Measurements from ENCODE around the gene RAET1G. TPM values are rescaled to one million over a fixed set of nuclear protein-coding genes. Genes with fewer than 3 reads are reported as not detected.

The RAET1G gene
- total and polyA plus RNA-seq, 9 of the 15 experiments (the other 6 are each of a cell fraction or from before 2014, with no cell fraction given): 0.11 TPM; not detected in 8

- TF ChIP-seq HEY1 (CRISPR knock-in tag; IDR thresholded peaks at IDR 0.05; ENCODE audit: borderline replicate concordance): no peak
- TF ChIP-seq STAT6 (CRISPR knock-in tag; IDR thresholded peaks at IDR 0.05): no peak
- TF ChIP-seq JUND (IDR thresholded peaks at IDR 0.05; ENCODE audit: borderline replicate concordance, low read depth, low read length): peak; percentile 95
- TF ChIP-seq JUND (tag; IDR thresholded peaks at IDR 0.05; ENCODE audit: borderline replicate concordance, low read depth, low read length): peak; percentile 98
- 0 out of 2 replicates have a peak, but pooled peaks have one; percentile 22 for TF ChIP-seq THRB (CRISPR knock-in tag; conservative IDR thresholded peaks at IDR 0.05)
- TF ChIP-seq YBX1 (IDR thresholded peaks at IDR 0.05): no peak
- TF ChIP-seq ZNF407 (IDR thresholded peaks at IDR 0.05; ENCODE audit: low read depth): no peak
- TF ChIP-seq TRIM24 (IDR thresholded peaks at IDR 0.05): no peak
- TF ChIP-seq SRSF3 (IDR thresholded peaks at IDR 0.05; ENCODE audit: insufficient read depth, low read length): no peak
- TF ChIP-seq ZKSCAN8 (CRISPR knock-in tag; IDR thresholded peaks at IDR 0.05): no peak
- no peak for TF ChIP-seq MTA1 (IDR thresholded peaks at IDR 0.05; ENCODE audit: borderline replicate concordance)
- TF ChIP-seq SAFB2 (IDR thresholded peaks at IDR 0.05; ENCODE audit: borderline replicate concordance, low read depth, low read length, severe bottlenecking): no peak
- no peak for TF ChIP-seq MITF (IDR thresholded peaks at IDR 0.05)
These were observed 11.6 kb upstream of the RAET1G start (continued) for GRCh38 chr6:149934249-149935156.
